ENCODE data around the gene HASPIN. TPM values are rescaled to one million over a fixed set of nuclear protein-coding genes. Genes with fewer than 3 reads are reported as not detected.

The HASPIN gene
- total RNA-seq (2021) (25.1 and 26.8 TPM in 2 replicates), Bru-seq, nascent RNA (percentile 80 among the genes with signal in this experiment), BruChase-seq, experiment 1, labeled RNA remaining after a 2-hour chase (percentile 92 among the genes with signal in this experiment), BruChase-seq, experiment 2, labeled RNA remaining after a 6-hour chase (percentile 93 among the genes with signal in this experiment)
- long read RNA-seq, transcript HASPIN-201 (1 exons, 2,797 nt), result major isoform, 19 of 22 reads
- long read RNA-seq, partial matches to known transcripts, result 1 of 22 reads
- long read RNA-seq, other reads (novel, unspliced or antisense), result 2 of 22 reads

DNA sequence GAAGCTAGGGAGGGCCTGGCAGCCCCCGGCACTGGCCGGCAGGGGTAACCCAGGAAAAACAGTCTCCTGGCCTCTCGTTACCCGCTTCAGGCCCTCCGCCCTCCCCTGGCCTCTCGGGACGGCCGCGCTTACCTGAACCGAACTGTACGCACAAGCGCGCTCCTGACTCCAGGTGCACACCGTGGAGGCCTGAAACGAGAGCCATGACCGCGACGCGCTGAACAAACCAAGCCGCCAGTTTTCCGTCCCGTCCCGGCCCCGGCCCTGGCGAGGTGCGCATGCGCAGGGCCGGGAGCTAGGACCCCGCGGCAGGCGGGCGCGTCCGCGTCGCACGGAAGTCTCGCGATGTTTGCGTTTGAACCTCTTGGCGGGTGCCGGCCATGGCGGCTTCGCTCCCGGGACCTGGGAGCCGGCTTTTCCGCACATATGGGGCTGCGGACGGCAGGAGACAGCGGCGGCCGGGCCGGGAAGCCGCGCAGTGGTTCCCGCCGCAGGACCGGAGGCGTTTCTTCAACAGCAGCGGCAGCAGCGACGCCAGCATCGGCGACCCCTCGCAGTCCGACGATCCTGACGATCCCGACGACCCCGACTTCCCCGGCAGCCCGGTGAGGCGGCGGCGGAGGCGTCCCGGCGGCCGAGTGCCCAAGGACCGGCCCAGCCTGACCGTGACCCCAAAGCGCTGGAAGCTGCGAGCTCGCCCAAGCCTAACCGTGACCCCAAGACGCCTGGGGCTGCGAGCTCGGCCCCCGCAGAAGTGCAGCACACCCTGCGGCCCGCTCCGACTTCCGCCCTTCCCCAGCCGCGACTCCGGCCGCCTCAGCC is at the start of gene HASPIN:
Gene HASPIN (plus strand): TSS at position 348 of the 822 bp plus-strand sequence. CDS start 33 bp downstream, at position 381.
- TF ChIP-seq EZH2 (IDR thresholded peaks at IDR 0.05; ENCODE audit: low read depth), result no peak
- TF ChIP-seq, protein P1, sequence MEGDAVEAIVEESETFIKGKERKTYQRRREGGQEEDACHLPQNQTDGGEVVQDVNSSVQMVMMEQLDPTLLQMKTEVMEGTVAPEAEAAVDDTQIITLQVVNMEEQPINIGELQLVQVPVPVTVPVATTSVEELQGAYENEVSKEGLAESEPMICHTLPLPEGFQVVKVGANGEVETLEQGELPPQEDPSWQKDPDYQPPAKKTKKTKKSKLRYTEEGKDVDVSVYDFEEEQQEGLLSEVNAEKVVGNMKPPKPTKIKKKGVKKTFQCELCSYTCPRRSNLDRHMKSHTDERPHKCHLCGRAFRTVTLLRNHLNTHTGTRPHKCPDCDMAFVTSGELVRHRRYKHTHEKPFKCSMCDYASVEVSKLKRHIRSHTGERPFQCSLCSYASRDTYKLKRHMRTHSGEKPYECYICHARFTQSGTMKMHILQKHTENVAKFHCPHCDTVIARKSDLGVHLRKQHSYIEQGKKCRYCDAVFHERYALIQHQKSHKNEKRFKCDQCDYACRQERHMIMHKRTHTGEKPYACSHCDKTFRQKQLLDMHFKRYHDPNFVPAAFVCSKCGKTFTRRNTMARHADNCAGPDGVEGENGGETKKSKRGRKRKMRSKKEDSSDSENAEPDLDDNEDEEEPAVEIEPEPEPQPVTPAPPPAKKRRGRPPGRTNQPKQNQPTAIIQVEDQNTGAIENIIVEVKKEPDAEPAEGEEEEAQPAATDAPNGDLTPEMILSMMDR (conservative IDR thresholded peaks at IDR 0.05), result peak; percentile 44; the same call in 1 of the 2 replicates
- peaks cover 39% of the 10 kb centered on the region for H3F3A ChIP-seq (ENCODE audit: insufficient read depth, low read depth)
- peak within 1 kb of the TSS; percentile 76 for H3K4me3 ChIP-seq
- no peaks in the 10 kb centered on the region for H3K9me2 ChIP-seq (ENCODE audit: insufficient read depth)
- H3K79me2 ChIP-seq (ENCODE audit: low read depth), result peaks cover 68% of the 10 kb centered on the region
- intact Hi-C loops (cut with micrococcal nuclease; ENCODE audit: unreplicated experiment), result loop anchor here (5.0 to 10.0 kb wide), 4 partner anchors 41 to 676 kb away; partner anchors contain the start of genes EMC6 and TAX1BP3
- POLR2A ChIA-PET (ENCODE audit: unreplicated experiment), result interaction anchor here (0.7 kb wide), 1 partner anchor 56 kb away, joined by 4 read pairs; no protein-coding TSS in a partner anchor
- peak within 1 kb of the TSS; percentile 38 for H3K27ac ChIP-seq
- no TSS peak for BruUV-seq (replicated peaks)
- H3K27me3 ChIP-seq (ENCODE audit: insufficient read depth, low read depth), result no peaks in the 10 kb centered on the region
- H4K20me1 ChIP-seq (ENCODE audit: insufficient read depth), result no peaks in the 10 kb centered on the region
- DNase-seq, result peak; percentile 77 to 91
- no peaks in the 10 kb centered on the region for H3K9me3 ChIP-seq (ENCODE audit: insufficient read depth, low read depth)
- H2AFZ ChIP-seq, result peak within 1 kb of the TSS; percentile 95
- peak within 1 kb of the TSS; percentile 99 for H3K4me2 ChIP-seq
- CTCF ChIA-PET, result interaction anchor here (0.6 to 1.1 kb wide), 5 partner anchors 14 to 535 kb away, joined by 3 to 10 read pairs (median 4); no protein-coding TSS in a partner anchor
- H3K36me3 ChIP-seq (ENCODE audit: low read depth), result peaks cover 15% of the 10 kb centered on the region
- peaks cover 55% of the 10 kb centered on the region for H3K4me1 ChIP-seq (replicated peaks; ENCODE audit: insufficient read depth)

DNA sequence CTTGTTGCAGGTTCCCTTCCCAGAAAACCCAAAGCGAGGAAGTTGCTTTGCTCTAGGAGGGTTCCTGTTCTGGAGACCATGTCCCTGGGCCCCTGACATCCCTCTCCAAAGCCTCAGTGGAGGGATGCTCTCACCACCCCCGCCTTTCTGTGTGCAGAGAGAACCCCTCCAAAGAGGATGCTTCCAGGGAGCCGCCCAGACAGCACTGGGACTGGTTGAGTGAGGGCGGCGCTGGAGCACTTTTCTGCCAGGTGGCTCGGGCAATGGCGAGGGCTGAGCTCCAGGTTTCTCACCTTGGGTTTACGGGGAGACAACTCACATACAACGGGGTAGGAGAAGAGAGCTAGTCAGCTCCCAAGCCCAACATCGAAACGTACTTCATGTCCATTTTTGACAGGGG is 47.8 kb upstream of the HASPIN start:
- DNase-seq, result no peak
- intact Hi-C loops (cut with micrococcal nuclease; ENCODE audit: unreplicated experiment), result no loop called here
- Histone ChIP-seq H3K4me2 (no peak overlapping the region), H4K20me1 (ENCODE audit: insufficient read depth) (no peaks in the 10 kb centered on the region; the same call in none of the 2 replicates), H3K4me3 (no peak overlapping the region), H3K79me2 (ENCODE audit: low read depth) (peaks cover 9% of the 10 kb centered on the region; the same call in 1 of the 2 replicates), H2AFZ (no peak overlapping the region), H3F3A (ENCODE audit: insufficient read depth, low read depth) (peaks cover 24% of the 10 kb centered on the region), H3K9me2 (ENCODE audit: insufficient read depth) (no peaks in the 10 kb centered on the region), H3K27ac (no peak overlapping the region), H3K27me3 (ENCODE audit: insufficient read depth, low read depth) (no peaks in the 10 kb centered on the region), H3K36me3 (ENCODE audit: low read depth) (no peaks in the 10 kb centered on the region), H3K9me3 (ENCODE audit: insufficient read depth, low read depth) (no peaks in the 10 kb centered on the region), H3K4me1 (replicated peaks; ENCODE audit: insufficient read depth) (no peaks in the 10 kb centered on the region)
- ChIA-PET CTCF (no interaction called here), POLR2A (ENCODE audit: unreplicated experiment) (no interaction called here)
- TF ChIP-seq, protein P1 (conservative IDR thresholded peaks at IDR 0.05), result no peak
- no peak for TF ChIP-seq EZH2 (IDR thresholded peaks at IDR 0.05; ENCODE audit: low read depth)
- BruUV-seq (replicated peaks), result no TSS peak

DNA sequence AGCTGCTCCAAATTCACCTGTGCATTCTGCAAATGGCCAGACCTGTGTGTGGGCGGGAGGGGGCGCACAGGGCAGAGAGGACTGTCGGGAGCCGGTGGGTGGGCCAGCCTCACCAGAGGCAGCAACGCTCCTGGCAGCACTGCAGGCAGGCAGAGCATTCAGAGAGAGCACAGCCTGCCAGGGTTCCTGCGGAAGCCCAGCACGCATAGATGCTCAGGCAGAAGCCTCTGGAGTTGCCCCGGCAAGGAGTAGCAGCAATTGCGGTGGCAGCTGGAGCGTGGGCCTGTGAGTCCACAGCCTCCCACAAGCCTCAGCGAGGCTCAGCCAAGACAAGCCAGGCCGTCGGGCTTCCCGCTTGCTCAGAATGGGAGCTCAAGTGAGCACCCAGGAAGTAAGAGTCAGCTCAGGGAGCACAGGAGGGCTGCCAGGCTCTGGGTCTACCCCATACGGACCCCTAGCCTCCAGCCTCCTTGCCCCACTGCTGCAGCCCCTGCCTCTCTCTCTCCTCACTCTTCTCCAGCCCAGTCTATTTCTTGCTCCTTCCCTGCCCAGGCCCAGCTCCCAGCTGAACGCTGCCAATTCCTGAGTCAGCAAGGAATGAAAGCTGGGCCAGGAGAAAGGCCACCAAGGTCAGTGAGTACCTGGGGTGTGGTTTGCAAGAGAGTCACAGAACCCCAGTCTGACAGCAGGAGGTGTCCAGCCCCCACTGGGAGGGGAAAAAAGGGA is 45.4 kb upstream of the HASPIN start:
- Histone ChIP-seq H3K27me3 (ENCODE audit: insufficient read depth, low read depth) (no peaks in the 10 kb centered on the region), H3F3A (ENCODE audit: insufficient read depth, low read depth) (peaks cover 11% of the 10 kb centered on the region; the same call in 1 of the 2 replicates), H3K4me3 (no peak overlapping the region), H4K20me1 (ENCODE audit: insufficient read depth) (no peaks in the 10 kb centered on the region; the same call in none of the 2 replicates), H2AFZ (no peak overlapping the region), H3K9me2 (ENCODE audit: insufficient read depth) (no peaks in the 10 kb centered on the region), H3K9me3 (ENCODE audit: insufficient read depth, low read depth) (no peaks in the 10 kb centered on the region), H3K27ac (no peak overlapping the region), H3K79me2 (ENCODE audit: low read depth) (no peaks in the 10 kb centered on the region), H3K4me2 (no peak overlapping the region), H3K4me1 (replicated peaks; ENCODE audit: insufficient read depth) (no peaks in the 10 kb centered on the region), H3K36me3 (ENCODE audit: low read depth) (no peaks in the 10 kb centered on the region)
- BruUV-seq (replicated peaks), result no TSS peak
- TF ChIP-seq, protein P1 (conservative IDR thresholded peaks at IDR 0.05), result no peak
- TF ChIP-seq EZH2 (IDR thresholded peaks at IDR 0.05; ENCODE audit: low read depth), result no peak
- ChIA-PET POLR2A (ENCODE audit: unreplicated experiment) (no interaction called here), CTCF (no interaction called here)
- intact Hi-C loops (cut with micrococcal nuclease; ENCODE audit: unreplicated experiment), result no loop called here
- DNase-seq, result no peak

Data from PC-9 (cell line).